Fibroblast of skin of left biceps (primary cell): Measurements from ENCODE around the gene PAQR7.
"Not testable (repeated sequence)": the region's sequence is repeated elsewhere in the genome, so short reads cannot be mapped to it uniquely, and the experiment has no call there.

Experiments
- DNase-seq, 2 experiments: peaks; one replicate each; pipeline ENCODE4 v3.0.0-alpha.2; 2013; ENCODE audit warnings: low read depth in 2 of 2

Gene PAQR7

DNA sequence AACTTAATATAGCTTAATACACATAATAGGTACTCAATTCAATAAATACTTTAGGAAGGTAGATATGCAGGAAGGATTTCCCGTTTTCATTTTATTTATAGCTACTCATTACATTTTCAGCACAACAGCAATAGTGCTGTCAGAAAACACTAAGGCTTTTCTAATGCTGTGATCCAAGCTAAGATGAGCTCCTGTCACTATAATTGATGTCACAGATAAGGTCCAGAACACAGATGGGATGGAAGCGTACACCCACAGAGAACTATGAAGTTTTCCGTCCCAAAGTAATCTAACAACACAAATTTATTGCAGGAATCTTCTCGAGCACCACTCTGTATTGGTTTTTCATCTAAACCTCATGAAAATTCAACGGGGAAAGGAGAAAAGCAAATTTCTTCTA, 29.8 kb downstream of the PAQR7 start:
- DNase-seq: no peak

GRCh38 chr1:25844536-25845337, 30.8 kb downstream of the PAQR7 start:
- no peak for DNase-seq

DNA sequence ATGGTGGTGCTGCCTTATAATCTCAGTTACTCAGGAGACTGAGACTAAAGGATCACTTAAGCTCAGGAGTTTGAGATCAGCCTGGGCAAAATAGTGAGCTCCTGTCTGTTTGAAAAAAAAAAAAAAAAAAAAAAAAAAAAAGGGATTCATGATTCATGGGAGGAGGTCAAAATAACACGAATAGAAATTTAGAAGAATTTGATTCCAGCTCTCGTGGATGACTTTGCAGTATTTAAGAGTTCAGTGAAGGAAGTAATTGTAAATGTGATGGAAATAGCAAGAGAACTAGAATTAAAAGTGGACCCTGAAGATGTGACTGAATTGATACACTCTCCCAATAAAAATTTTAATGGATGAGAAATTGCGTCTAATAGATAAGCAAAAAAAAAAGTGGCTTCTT, 32.0 kb downstream of the PAQR7 start:
- no peak for DNase-seq

- not testable (repeated sequence) for DNase-seq
Measured at GRCh38 chr1:25839808-25840207, 35.7 kb downstream of the PAQR7 start.

DNA sequence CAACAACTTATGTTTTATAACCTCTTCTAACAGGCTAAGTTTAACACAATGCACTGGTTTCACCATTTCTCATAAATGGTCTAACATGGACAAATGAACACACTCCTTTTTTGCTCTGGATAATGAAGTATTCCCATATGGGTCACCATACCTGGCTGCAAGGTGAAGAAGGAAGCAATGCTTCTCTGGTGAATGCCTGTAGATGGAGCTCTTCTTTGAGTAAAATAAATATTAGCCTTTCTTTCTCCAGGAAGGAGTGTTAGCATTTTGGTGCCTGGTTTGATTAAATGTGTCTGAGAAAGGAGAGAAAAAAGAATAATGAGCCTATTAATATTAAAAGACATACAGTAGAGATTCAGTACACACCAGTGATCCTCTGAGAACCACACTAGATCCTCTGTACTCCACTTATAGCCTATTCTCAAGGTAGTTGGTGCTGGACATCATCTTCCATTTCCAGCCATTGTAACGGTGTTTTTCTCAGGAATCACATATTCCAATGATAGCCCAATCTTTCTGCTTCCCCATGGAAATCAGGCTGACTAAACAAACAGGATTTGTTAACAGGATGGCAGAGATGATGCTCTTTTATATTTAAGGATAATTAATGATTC, 38.1 kb downstream of the PAQR7 start:
- DNase-seq: no peak

- no peak for DNase-seq
Measured at GRCh38 chr1:25836695-25837094, 38.8 kb downstream of the PAQR7 start.

- DNase-seq: no peak
Measured at GRCh38 chr1:25834894-25835293, 40.6 kb downstream of the PAQR7 start.

DNA sequence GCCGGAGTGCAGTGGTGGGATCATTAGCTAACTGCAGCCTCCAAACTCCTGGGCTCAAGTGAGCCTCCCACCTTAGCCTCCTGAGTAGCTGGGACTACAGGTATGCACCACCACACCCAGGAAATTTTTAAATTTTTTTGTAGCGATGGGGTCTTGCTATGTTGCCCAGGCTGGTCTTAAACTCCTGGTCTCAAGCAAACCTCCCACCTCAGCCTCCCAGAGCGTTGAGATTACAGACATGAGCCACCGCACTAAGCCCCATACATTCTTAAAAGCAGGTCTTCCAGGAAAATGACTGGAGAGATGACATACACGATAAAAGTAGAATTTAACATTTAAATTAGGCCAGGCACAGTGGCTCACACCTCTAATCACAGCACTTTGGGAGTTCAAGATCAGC, 42.4 kb downstream of the PAQR7 start:
- no peak for DNase-seq

GRCh38 chr1:25832336-25833037, 43.0 kb downstream of the PAQR7 start:
- DNase-seq: no peak

DNA sequence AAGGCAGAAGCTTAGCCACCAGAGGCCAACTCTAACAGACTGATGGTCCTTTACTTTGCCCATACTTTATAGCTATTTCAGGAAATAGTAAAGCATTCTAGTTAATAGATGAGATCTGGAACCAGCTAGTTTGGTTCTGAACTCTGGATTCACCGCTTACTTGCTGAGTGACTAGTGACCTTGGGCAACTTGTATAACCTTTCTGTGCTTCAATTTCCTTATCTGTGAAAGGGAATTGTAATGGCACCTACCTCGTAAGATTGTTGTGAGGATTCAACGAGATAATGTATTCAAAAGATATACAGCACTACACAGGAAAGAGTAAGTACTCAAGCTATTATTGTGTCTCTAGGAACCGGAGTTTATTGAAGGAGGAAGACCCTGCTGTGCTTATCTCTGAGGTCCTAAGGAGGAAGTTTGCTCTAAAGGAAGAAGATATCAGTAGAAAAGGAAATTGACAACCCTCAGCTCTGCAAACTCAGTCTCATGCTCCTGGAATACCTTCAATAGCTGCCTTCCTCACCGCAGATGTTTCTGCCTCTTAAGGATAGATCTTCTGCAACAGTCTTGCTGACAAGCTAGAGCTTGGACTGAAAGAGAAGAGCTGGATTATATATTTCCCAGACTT, 43.8 kb downstream of the PAQR7 start:
- no peak for DNase-seq

DNA sequence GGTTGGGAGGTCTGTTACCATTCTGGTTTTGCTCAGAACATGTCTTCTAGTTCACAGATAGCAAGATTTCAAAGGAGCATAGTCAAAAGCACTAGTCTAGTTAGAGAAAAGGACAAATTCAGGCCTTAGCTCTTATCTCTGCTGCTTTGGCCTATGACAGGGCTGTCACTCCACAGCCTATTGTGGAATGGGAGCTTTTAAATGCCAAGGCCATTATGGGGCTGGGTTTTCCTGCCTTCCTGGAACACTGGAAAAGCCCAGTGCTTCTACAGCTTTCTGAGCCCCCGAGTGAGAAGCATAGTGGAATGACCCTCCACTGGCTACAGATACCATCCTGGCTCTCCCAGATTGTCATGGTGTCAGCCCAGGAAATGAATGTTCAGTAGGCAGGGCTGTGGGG, 46.5 kb downstream of the PAQR7 start:
- no peak for DNase-seq

GRCh38 chr1:25828491-25828890, 47.0 kb downstream of the PAQR7 start:
- no peak for DNase-seq

DNA sequence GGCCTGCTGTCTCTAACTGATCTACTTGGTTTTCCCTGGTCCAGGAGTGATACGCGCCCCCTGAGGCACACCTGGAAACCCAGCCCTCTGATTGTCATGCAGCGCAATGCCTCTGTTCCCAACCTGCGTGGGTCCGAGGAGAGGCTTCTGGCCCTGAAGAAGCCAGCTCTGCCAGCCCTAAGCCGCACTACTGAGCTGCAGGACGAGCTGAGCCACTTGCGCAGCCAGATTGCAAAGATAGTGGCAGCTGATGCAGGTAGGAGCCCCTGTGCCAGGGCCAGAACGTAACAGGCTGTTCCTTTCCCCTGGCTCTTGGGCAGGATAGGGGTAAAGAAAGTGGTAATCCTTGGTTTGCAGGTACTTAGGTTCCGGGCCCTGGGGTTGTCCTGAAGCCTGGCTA, 48.9 kb downstream of the PAQR7 start:
- no peak for DNase-seq

DNA sequence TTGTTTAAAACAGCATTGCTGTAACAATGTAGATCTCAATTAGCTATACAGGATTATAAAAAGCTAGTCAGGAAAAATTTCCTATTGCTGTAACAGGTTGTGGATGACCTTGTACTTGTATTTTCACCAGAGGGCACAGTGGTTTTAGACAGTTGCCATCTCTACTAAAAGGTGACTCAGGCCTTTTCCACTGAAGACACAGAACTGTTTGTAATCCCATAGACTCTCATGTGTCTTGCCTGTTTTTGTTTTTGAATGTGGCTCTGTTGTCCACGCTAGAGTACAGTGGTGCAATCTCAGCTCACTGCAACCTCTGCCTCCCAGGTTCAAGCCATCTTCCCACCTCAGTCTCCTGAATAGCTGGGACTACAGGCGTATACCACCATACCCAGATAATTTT, 49.9 kb downstream of the PAQR7 start:
- DNase-seq: no peak

GRCh38 chr1:25821630-25822091, 53.8 kb downstream of the PAQR7 start:
- DNase-seq: no peak

- DNase-seq: no peak
Measured at GRCh38 chr1:25821112-25821476, 54.4 kb downstream of the PAQR7 start.

DNA sequence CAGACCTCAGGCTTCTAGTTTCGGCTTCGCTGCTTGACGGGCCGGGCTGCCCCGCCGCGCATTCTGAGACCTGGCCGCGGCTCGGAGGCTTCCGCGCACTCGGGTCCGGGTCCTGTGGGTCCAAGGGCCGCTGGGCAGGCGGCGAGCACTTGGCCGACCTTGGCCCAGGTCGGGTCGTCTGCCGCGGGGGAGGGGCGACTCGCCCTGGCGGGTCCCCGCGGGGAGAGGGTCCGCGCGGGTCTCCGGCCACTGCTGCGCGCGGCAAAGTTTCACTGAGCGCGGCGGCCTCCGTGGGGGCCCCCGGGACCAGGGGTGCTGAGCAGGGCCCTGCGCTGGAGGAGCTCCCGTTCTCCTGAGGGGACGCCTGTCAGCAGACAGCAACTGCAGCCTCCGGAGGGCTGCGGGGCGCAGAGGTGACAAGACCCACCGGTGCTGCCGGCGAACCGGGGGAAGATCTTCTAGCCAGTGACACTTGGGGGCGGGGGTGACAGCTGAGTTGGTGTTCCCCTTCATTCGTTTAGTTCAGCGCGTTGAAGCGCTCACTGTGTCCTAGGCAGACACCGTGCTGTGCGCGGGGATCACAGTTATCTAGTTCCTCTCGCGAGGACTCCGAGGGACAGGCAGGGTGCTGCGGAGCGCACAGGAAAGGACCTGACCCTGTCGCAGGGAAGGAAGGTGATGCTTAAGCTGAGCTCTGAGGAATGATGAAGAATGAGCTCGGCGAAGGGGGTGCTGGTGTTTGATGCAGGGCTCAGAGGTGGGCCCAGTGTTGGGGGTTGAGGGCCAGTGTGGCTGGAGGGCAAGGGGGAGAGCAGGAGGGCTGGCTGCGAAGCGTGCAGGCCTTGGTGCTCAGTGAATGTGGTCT, 55.0 kb downstream of the PAQR7 start:
- no peak for DNase-seq

DNA sequence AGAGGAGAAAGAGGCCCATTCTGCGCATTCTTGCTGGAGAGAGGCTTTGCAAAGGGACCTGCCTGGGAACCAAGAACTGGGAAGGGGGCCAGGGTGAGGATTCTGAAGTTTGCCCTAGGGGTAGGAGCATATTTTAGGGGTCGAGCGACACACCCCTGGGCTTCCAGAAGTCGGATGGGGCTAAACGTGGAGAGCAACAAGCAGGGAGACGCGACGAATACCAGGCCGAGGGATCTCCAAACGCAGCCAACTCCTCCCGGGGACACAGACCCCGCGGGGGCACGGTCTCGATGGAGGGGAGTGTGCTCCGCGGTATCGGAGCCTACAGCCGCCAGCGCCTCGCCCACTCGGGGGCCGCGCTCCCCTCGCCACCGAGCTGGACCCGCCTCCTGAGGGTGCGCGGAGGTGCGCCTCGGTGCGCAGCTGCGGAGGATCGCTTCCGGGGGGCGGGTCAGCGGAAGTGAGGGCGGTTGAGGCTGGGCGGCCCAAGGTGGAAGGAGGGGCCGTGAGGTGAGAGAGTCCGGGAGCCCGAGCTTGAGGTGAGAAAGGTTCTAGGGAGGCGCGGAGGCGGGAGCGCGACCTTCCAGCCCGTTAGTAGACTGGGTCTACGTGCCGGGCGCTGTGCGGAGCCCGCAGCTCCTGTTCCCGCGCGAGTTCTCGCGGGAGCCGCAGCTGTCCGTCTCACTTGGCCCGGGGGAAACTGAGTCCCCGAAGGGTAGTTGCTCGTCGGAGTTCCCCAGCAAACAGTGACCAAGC, 55.8 kb downstream of the PAQR7 start, which contains the start of gene MTFR1L:
MTFR1L (plus strand) TSS at position 464 of the 756 bp plus-strand sequence. CDS start 3,151 bp downstream, outside the sequence.
- peak in 1 of 2 experiments; percentile 36 for DNase-seq

DNA sequence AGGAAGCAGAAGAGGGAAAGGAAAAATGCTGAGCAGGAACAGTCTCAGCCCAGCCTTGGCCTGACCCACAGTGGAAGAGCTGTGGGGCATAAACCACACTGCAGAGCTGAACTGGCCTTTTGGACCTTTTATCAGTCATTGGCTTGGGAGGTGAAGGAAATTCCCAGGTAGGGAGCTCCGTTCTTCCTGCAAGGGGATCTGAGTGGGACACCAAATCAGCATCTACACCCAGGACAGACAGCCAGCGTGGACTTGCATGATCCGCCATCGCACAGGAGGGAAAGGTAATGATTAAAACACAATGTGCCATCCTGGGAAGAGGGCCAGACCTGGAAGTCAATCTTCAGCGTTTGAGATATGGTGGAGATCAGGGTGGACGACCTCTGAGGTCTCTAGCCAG, 56.9 kb downstream of the PAQR7 start:
- no peak for DNase-seq

DNA sequence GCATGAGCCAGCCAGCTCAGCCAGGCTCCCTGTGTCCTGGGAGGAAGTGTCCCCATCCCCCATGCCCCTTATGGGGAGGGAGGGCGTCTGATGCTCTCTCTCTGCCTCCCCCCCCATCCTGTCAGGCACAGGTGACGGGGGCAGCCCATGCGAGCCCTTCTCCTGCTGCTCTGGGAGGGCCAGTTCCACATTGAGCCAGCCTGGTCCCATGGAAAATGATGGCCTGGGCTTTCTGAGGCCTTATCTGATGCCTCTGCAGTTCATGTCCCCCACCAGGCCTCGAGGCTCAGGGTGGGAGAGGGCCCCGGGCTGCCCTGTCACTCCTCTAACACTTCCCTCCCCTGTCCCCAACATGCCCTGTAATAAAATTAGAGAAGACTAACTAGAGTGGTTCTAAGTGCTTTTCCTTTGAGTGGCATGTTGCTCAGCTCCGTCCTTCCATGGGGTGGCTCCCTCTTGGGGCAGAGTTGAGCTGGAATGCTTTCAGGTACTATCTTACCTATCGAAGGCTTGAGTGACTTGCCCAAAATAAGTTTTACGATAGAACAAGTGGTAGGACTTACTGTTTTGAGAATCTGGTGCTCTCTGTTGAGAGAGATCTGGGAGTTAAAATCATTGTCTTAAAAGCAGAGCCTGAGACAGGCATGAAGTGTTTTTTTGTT, 57.5 kb downstream of the PAQR7 start:
- no peak for DNase-seq
